Adipocyte (in vitro differentiated cells): Measurements from ENCODE around the gene TRPM3.

Source experiments
- DNase-seq: peaks from one replicate; pipeline ENCODE4 v3.0.0-alpha.2; 2015; ENCODE audit warnings: low read depth
- H3K27me3 ChIP-seq: replicated peaks from 2 replicates; pipeline ENCODE4 v1.7.0; 2013; ENCODE audit warnings: mild to moderate bottlenecking, low read length, moderate library complexity; ENCODE audit not compliant: control insufficient read depth, insufficient read depth
- H3K36me3 ChIP-seq: 2 replicates; pipeline ENCODE4 v1.7.0; 2013; ENCODE audit warnings: low read length, mild to moderate bottlenecking, moderate library complexity; ENCODE audit not compliant: control insufficient read depth, insufficient read depth, severe bottlenecking
- H3K4me1 ChIP-seq: 2 replicates; pipeline ENCODE4 v1.7.0; 2013; ENCODE audit warnings: mild to moderate bottlenecking, low read length, moderate library complexity; ENCODE audit not compliant: control insufficient read depth, insufficient read depth
- H3K4me3 ChIP-seq: 2 replicates; pipeline ENCODE4 v1.7.0; 2013; ENCODE audit warnings: mild to moderate bottlenecking, low read length, moderate library complexity
- H3K9ac ChIP-seq: 2 replicates; pipeline ENCODE4 v1.7.0; 2013; ENCODE audit warnings: mild to moderate bottlenecking, low read length, moderate library complexity
- H3K9me3 ChIP-seq: 2 replicates; pipeline ENCODE4 v1.7.0; 2013; ENCODE audit warnings: mild to moderate bottlenecking, low read length, moderate library complexity; ENCODE audit not compliant: control insufficient read depth

Gene TRPM3

DNA sequence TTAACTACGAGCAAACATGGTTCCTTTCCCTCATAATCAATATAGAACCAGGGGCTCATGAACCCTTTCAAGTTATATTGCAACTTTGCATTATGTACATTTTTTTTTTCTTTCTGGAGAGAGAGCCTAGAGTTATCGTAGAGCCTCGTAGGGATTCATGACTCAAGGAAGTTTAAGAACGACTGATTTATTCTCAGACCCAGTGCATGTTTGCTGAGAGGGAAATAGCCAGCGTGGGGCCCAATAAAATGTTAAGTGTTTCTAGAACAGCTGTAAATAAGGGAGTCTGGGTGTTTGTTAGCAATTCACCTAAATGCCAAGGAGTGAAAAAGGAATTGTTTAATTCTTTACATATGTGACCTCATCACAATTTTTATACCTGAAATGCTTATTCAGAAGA lies 587.9 kb downstream of the TRPM3 start:
- Histone ChIP-seq H3K27me3 (no peaks in the 10 kb centered on the region), H3K9ac (no peak overlapping the region), H3K4me1 (peaks cover 27% of the 10 kb centered on the region), H3K36me3 (no peaks in the 10 kb centered on the region), H3K9me3 (no peaks in the 10 kb centered on the region), H3K4me3 (no peak overlapping the region)
- DNase-seq: no peak

DNA sequence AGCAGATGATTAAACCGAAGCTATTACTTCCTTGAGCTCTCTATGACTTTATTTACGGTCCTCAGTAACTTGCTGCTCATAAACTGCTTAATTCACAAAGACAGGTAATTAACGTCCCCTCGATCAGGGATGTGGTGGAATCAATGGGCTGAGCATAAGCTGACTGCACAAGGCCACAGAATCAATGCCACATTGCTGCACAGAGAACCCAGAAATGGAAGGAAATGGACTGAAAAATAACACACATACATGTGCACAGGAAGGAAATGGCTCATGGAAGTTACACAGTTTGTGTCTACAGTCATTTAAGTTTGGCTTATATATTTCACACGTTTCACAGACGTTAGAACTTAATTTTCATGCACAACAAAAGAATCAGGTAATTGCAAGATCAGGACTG lies 588.7 kb downstream of the TRPM3 start:
- H3K27me3 ChIP-seq: no peaks in the 10 kb centered on the region

DNA sequence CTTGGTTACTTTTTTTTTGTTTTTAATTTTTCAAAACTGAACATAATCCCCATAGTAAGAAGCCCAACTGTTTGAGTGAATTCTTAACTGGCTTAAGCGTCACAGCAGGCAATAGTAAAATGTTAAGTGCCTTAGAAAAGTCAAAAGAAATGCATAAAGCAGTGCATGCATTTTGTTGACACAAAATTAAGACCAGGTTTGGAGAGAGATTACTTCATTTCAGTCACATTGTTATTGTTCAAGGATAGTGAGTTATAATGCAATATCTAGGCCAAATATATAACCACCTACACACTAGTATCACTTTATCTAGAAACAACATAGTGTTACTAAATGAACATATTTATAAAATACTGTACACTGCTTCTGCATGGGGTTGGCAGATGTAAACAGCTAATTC lies 590.1 kb downstream of the TRPM3 start:
- no peaks in the 10 kb centered on the region for H3K36me3 ChIP-seq
- H3K27me3 ChIP-seq: no peaks in the 10 kb centered on the region
- peaks cover 26% of the 10 kb centered on the region for H3K4me1 ChIP-seq
- peak; percentile 78 for DNase-seq
- H3K4me3 ChIP-seq: no peak overlapping the region
- no peak overlapping the region for H3K9ac ChIP-seq
- no peaks in the 10 kb centered on the region for H3K9me3 ChIP-seq

More for the DNA sequence above, 588.7 kb downstream of the TRPM3 start:
- Histone ChIP-seq H3K9me3 (no peaks in the 10 kb centered on the region), H3K4me1 (peaks cover 27% of the 10 kb centered on the region), H3K9ac (no peak overlapping the region), H3K4me3 (no peak overlapping the region), H3K36me3 (no peaks in the 10 kb centered on the region)
- DNase-seq: no peak

DNA sequence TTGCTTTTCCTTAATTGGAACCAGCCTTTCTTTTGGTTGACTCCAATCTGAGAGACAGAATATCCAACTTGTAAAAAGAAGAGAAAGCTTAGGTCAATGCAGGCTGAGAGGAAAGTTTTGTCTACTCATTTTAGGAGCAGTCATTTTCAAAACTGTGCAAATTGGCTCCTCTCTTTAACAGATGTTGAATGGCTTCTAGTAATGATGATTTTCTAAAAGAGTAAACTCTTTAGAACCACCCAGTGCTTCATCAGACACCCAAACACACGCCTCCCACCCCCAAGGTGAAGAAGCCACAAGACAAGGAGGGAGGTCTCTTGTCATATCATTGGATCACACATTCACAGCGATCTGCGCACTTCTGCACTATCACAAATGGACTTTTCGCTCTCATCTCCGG lies 590.7 kb downstream of the TRPM3 start:
- Histone ChIP-seq H3K9me3 (no peaks in the 10 kb centered on the region), H3K36me3 (no peaks in the 10 kb centered on the region), H3K27me3 (no peaks in the 10 kb centered on the region), H3K9ac (no peak overlapping the region), H3K4me1 (peaks cover 25% of the 10 kb centered on the region), H3K4me3 (no peak overlapping the region)
- no peak for DNase-seq

DNA sequence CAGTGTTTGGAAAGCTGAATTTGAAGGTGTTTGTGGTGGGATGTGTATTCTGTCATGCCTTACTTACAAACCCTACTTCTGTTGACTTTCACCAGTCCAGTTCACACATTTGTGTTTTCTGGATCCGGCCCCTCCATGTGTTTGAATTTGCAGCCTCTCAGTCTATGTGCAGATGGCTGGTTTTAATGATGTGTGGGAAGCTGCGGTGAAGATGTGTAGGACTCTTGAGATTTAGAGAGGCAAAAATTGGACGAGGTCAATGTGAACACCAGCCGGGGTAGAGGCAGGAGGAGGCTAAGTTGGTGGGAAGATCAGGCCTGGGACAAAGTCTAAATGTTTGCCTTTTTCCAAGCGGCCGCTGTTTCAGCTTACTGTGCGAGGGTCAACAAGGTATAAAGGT lies 591.6 kb downstream of the TRPM3 start:
- H3K36me3 ChIP-seq: no peaks in the 10 kb centered on the region
- no peak overlapping the region for H3K4me3 ChIP-seq
- no peaks in the 10 kb centered on the region for H3K9me3 ChIP-seq
- H3K27me3 ChIP-seq: no peaks in the 10 kb centered on the region
- peaks cover 32% of the 10 kb centered on the region for H3K4me1 ChIP-seq
- no peak for DNase-seq
- no peak overlapping the region for H3K9ac ChIP-seq

DNA sequence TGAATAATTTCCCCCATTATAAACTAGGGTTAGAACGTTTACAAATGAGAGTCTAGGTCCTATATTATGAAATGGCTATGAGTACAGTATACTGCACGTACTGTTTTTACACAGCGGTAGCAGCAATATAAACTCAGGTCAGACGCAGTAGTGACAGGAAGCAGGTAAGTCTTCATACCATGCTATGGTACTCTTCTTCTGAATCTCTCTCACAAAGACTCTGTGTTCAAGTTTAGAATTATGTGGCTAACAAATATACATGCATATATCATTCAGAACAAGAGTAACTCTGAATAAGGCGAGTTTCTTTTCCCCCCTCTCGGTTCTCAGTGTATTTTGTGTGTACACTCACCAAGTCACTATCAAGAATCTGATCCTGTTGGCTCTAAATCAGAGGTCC lies 592.0 kb downstream of the TRPM3 start:
- H3K9ac ChIP-seq: no peak overlapping the region
- no peak for DNase-seq
- H3K9me3 ChIP-seq: no peaks in the 10 kb centered on the region
- H3K27me3 ChIP-seq: no peaks in the 10 kb centered on the region
- H3K36me3 ChIP-seq: no peaks in the 10 kb centered on the region
- H3K4me1 ChIP-seq: peaks cover 33% of the 10 kb centered on the region
- no peak overlapping the region for H3K4me3 ChIP-seq

DNA sequence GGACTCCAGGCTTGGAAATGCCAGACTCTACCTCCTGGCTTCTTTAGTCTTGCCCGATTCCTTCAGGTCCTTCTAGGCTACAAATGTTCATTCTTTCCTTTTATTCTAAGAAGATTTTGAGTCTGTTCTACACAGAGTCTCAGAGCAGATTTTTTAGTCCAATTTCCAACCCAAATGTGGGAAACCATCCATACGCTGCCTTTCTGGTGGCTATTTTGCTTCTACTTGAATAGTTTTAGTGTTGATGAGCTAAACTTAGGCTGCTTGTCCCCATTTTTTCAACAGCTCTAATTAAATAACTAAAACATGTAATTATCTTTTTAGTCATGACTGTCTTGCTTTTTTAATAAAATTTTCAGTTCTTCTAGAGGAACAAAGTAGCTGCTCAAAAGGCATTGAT lies 594.5 kb downstream of the TRPM3 start:
- no peaks in the 10 kb centered on the region for H3K27me3 ChIP-seq
- H3K9ac ChIP-seq: no peak overlapping the region
- H3K36me3 ChIP-seq: no peaks in the 10 kb centered on the region
- no peak overlapping the region for H3K4me3 ChIP-seq
- no peak for DNase-seq
- no peaks in the 10 kb centered on the region for H3K9me3 ChIP-seq
- peaks cover 33% of the 10 kb centered on the region for H3K4me1 ChIP-seq

DNA sequence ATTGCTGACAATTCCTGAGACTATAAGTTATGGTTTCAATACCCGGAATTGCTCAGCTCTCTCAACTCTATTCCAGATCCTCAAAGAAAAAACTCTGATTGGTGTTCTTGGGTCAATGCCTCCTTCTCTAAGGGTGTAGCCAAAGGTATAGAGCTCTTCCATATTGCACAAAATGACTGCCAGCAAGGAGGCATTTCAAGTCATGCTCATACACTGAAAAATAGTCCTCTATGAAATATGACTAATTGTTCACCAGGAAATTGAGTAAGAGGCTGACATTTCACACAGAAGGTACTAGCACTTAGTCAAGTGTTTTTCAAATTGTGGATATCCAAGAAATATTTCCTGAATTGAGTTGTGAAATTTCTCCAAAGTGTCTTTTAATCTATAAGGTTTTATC lies 595.9 kb downstream of the TRPM3 start:
- Histone ChIP-seq H3K27me3 (no peaks in the 10 kb centered on the region), H3K9me3 (no peaks in the 10 kb centered on the region), H3K4me1 (peaks cover 22% of the 10 kb centered on the region), H3K9ac (no peak overlapping the region), H3K4me3 (no peak overlapping the region), H3K36me3 (no peaks in the 10 kb centered on the region)
- peak; percentile 39 for DNase-seq

DNA sequence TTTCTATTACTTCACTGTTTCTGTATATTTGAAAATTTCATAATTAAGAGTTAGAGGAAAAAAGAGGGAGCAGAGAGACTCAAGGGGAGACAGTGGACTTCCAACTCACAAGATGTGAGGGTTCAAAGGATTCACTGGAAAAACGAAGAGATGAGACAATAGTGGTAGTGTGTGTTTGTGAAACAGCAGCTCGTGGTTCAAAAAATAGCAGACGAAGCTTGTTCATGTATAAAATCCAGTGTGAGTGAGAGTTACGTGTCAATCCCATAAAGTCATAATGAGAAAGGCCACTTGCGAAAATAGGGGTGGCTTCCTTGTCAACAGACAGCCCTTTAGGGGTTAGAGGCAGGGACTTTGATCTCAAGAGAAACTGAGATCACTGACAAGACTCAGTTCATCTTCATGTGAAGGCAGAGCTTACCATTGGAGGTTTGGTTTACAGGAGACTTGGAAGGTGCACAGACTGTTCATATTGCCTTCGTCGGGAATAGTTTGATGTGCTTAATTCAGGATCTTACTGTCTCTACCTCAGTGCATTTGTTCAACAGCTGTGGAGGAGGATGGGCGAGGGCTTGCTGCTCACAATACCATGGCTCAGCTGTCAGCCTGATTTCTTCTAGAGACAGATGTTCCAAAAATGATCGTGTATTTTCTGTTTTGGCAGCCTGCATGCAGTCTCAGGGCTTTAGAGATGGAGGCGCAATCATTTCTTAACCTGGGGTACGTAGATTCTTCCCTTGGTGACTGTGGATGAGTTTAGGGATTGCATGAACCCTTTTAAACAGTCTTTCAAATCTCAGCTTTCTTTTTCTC lies 601.3 kb downstream of the TRPM3 start:
- H3K9ac ChIP-seq: no peak overlapping the region
- H3K4me3 ChIP-seq: no peak overlapping the region
- DNase-seq: no peak
- no peaks in the 10 kb centered on the region for H3K9me3 ChIP-seq
- H3K4me1 ChIP-seq: peaks cover 3% of the 10 kb centered on the region
- no peaks in the 10 kb centered on the region for H3K27me3 ChIP-seq
- H3K36me3 ChIP-seq: no peaks in the 10 kb centered on the region

DNA sequence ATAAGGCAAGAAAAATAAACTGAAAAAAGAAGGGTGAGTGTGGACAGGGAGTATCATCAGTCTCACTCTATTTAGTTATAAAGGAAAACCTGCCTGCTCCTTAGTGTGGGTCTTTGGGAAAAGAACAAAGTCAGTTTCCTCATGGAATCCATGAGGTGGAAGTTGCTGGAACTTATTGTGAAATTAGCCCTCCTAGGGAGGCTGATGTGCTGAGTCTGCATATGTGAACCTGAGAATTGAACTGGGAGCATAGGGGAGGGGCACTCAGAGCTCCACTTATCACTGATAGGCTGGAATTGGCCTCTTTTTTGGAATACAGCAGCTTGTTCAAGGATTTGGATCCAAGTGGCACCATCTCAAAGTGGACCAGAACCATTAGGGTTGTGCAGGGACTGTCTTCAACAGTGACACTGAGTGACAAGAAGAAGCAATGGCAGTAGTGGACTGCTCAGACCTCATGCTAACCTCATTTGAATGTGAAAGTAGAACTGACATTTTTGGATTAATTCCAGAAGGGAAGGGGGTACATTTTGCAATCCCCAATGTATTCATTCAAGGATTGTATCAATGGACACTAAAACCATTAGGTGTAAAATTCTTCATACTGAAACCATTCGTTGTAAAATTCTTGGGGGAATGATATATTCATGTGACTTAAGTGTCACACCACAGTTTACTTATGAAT lies 603.4 kb downstream of the TRPM3 start:
- Histone ChIP-seq H3K9me3 (no peaks in the 10 kb centered on the region), H3K4me3 (no peak overlapping the region), H3K27me3 (no peaks in the 10 kb centered on the region), H3K9ac (no peak overlapping the region), H3K4me1 (no peaks in the 10 kb centered on the region), H3K36me3 (no peaks in the 10 kb centered on the region)
- no peak for DNase-seq

DNA sequence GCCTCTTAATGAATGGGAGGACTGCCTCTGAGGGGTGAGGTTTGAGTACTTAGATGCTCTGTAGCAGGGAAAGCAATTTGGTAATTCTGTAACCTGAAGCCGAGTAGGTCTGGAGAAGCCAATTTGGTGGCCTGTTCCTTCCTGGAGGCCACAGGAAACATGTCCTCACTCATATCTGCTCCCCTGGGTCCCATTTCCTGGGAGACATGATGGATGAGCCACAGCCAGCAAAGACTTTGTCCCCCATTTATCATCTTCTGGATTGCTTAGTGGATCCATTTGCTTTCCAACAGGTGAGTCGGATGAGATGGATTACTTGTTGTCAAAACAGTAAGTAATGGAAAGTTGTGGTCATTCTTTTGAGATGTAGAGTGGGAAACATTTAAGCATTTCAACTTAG lies 607.1 kb downstream of the TRPM3 start:
- Histone ChIP-seq H3K9me3 (no peaks in the 10 kb centered on the region), H3K27me3 (no peaks in the 10 kb centered on the region)
- no peak for DNase-seq

More for the DNA sequence above, 607.1 kb downstream of the TRPM3 start:
- Histone ChIP-seq H3K9ac (no peak overlapping the region), H3K4me3 (no peak overlapping the region), H3K36me3 (no peaks in the 10 kb centered on the region), H3K4me1 (no peaks in the 10 kb centered on the region)
